WI38 (cell line): ENCODE results near the gene KRT76.

Source experiments
- H3K4me3 ChIP-seq: 2 replicates; pipeline ENCODE4 v1.5.1; 2011; ENCODE audit warnings: low read depth, mild to moderate bottlenecking, control low read depth, low read length
- TF ChIP-seq, protein P1 (sequence below): IDR thresholded peaks from 2 replicates; pipeline ENCODE4 v1.5.1; 2012; ENCODE audit warnings: low read depth, mild to moderate bottlenecking, control low read depth, low read length

Gene KRT76

DNA sequence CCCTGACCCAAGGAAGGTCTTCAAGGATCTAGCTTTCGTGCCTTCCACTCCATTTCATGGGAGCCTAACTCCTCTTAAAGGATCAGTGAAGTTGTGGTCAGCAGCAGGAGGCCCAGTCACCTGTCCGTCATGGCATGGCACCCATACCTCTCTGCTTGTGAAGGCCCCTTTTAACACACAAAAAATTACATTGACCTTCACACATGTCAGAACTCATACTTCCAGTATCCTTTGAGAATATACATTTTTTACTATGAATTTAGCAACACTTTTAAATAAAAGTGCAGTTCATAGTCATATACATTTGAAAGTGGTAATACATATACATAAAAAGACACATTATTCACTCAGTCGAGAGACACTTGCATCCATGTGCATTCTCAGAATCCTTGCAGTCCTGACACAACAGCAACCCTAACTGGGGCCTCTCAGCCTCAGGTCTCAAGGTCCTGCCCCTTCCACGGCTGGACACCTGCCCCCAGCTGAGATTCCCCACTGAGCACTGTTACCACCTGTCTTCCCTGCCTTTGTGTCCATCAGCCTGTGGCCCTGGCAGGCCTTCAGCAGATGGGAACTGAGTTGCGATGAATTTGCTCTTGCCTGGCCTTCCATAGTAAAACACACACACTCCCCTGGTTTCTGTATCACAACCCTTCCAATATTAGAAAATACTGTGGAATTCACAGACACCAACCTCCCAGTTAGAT, 22.5 kb upstream of the KRT76 start:
- no peak overlapping the region for H3K4me3 ChIP-seq
- TF ChIP-seq, protein P1, sequence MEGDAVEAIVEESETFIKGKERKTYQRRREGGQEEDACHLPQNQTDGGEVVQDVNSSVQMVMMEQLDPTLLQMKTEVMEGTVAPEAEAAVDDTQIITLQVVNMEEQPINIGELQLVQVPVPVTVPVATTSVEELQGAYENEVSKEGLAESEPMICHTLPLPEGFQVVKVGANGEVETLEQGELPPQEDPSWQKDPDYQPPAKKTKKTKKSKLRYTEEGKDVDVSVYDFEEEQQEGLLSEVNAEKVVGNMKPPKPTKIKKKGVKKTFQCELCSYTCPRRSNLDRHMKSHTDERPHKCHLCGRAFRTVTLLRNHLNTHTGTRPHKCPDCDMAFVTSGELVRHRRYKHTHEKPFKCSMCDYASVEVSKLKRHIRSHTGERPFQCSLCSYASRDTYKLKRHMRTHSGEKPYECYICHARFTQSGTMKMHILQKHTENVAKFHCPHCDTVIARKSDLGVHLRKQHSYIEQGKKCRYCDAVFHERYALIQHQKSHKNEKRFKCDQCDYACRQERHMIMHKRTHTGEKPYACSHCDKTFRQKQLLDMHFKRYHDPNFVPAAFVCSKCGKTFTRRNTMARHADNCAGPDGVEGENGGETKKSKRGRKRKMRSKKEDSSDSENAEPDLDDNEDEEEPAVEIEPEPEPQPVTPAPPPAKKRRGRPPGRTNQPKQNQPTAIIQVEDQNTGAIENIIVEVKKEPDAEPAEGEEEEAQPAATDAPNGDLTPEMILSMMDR: no peak

DNA sequence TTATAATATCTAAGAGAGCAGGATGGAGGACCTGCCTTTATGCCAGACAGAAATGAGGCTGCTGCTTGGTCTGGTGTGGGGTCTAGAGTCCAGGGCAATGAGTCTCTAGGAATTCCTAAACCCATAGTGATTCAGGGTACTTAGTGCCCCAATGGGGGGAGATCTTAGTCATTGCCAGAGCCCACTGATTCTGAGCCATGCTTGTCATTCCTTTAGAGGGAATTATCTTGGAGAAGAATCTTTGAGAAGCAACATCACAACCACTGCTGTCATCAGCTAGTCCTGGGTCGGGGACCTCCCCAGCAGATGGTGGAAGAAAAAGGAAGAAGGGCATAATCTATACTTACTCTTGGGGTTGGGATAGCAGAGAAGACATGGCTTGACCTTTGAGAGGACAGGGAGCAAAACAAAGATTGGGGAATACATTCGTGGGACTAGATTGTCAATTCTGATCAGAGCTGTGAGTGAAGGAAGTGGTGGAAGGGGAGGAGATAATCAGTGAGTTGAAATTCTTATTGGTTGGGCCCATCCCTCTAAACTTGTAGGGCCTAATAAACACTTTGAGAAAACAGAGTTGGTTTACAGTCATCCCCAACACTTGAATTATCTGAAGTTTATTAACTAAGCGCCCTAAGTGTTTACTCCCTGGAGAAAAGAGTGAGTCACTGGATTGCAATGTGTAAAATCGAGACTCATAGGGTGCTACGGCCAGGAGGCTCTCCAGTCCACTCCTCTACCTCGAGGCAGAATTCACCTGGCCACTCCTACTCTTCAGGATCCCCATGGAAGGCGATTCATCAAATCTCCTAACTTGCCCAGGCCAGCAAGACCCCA, 21.7 kb upstream of the KRT76 start:
- H3K4me3 ChIP-seq: no peak overlapping the region
- TF ChIP-seq, protein P1: no peak

DNA sequence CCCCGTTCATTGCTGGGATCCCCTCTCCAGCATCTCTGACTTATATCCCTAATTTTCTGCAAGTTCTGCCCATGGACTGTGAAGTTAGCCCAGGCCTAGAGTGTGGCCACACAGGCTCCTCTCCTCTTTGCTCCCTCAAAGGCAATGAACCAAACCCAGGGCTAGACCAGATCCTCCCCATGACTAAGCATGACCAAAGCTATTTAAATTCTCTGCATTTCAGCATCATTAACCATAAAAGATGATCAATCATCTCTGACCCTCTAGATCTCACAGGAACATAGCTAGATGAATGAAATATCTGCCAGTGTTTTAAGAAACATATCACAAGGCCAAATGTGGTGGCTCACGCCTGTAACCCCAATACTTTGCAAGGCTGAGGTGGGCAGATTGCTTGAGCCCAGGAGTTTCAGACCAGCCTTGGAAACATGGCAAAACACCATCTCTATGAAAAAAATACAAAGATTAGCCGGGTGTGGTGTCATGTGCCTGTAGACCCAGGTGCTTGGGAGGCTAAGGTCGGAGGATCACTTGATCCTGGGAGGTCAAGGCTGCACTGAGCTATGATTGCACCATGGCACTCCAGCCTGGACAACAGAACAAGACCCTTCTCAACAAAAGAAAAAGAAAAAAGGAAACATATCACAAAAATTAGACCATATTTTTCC, 21.0 kb upstream of the KRT76 start:
- TF ChIP-seq, protein P1: no peak
- no peak overlapping the region for H3K4me3 ChIP-seq

DNA sequence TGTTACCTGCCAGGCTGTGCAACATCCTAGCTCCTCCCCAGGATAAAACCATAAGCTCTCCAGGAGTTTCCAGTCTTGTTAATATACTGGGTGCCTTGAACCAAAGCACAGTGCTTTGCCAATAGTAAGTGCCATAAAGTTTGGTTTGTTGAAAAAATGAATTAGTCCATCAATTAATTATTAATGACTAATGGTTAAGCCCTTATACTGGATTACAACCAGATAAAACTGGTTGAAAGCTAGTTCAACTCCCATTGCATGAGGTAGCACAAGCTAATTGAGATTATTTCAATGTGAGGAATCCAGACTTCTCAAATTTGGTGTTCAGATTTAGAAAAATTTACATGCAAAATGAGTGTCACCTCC, 20.4 kb upstream of the KRT76 start:
- TF ChIP-seq, protein P1: no peak
- H3K4me3 ChIP-seq: no peak overlapping the region

DNA sequence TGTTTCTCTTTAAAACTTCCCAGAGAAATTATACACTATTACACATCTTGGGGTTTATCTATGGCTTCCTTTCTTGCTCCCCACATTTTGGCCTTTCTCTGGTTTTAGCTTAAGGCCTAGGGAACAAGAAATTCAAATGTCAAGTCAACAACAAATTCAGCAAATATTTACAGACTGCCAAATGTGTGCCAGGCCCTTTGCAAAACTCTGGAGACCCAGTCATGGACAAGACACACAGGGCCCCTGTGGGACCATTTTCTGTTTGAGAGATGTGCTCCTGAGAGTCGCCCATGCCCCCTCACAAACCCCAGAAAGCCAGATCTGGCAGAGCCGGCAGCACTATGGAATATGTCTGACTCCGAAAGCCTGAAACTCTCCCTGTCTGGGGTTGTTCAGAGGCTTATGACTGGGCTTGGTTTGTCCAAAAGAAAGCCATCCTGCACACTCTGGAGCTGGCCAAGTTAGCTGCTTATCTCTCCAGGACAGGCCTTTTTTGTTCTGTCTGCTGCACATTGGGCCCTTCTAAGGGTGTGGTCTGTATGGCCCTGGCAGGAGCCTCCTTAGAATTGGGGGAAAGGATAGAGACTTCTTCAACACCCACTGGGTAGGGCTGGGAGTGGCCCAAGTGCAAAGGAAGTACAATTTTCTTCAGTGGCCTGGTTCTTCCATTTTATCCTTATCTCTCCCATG, 19.8 kb upstream of the KRT76 start:
- TF ChIP-seq, protein P1: no peak
- no peak overlapping the region for H3K4me3 ChIP-seq

DNA sequence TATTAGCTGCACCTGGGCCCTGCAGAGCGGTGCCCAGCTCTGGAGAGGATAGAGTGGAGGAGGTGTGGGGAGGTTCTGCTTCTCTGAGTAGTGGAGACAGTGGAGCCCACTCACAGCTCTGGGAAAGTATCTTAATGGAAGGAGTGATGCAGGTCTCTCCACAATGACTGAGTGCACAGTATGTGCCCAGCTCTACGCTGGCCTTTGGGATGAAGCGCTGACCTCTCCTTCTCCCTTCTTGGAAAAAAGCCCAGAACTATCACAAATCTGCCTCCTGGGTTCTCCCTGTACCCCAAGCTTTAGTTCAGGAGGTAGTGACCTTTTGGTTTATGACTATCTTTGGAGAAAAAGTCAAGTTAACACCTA, 19.3 kb upstream of the KRT76 start:
- TF ChIP-seq, protein P1: no peak
- H3K4me3 ChIP-seq: no peak overlapping the region
